GM08714 (cell line): ENCODE data around the gene AQP10.
"Not testable (repeated sequence)": the region's sequence is repeated elsewhere in the genome, so short reads cannot be mapped to it uniquely, and the experiment has no call there.

ENCODE experiments used
- H3K4me3 ChIP-seq: fragments of 200-500 bp; sonication (Bioruptor generic); 2 replicates; pipeline ENCODE4 v1.5.1; 2014; ENCODE audit warnings: mild to moderate bottlenecking, low read length, inconsistent platforms
- ZNF274 ChIP-seq: IDR thresholded peaks from 2 replicates; pipeline ENCODE4 v1.6.1; 2012; ENCODE audit warnings: mild to moderate bottlenecking, low read depth, low read length

Gene AQP10, protein sequence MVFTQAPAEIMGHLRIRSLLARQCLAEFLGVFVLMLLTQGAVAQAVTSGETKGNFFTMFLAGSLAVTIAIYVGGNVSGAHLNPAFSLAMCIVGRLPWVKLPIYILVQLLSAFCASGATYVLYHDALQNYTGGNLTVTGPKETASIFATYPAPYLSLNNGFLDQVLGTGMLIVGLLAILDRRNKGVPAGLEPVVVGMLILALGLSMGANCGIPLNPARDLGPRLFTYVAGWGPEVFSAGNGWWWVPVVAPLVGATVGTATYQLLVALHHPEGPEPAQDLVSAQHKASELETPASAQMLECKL

DNA sequence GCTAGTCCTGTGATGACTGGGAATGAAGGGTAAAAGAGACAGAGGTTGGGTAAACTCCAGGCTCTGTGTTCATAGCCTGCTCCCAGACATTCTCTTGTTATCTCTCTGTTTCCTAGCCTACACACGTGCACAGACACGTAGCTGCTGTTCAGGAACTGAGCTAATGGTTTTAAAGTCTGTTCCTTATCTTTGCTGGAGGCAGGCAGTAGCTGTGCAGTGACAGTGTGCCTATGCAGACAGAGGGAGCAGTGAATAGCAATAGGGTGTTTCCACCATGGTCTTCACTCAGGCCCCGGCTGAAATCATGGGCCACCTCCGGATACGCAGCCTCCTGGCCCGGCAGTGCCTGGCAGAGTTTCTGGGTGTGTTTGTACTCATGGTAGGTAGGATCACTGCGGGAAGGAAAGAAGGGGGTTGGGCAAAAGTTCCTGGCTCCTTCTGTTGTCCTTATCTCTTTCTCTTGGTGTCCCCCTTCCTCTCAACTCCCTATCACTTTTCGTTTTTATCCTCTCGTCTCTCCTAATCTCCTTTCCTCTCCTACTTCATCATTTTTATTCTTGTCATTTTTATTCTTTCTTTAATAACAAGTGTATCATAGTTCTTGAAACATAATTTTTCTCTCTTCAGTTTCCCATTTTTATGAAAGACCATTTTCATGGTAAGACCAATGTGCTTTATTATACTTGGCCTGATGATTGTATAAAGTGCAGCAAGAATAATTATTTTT lies at the start of gene AQP10:
TSS of gene AQP10 (plus strand) at position 212 of the 727 bp plus-strand sequence. CDS start at position 275, 63 bp downstream.
- H3K4me3 ChIP-seq = no peak within 1 kb of the TSS

GRCh38 chr1:154272217-154272998 lies 48.5 kb upstream of the AQP10 start, which contains the start of gene HAX1:
Gene HAX1, plus strand, starts transcription at chr1:154272629. Its CDS starts 95 bp downstream, at chr1:154272724.
- H3K4me3 ChIP-seq = peak within 1 kb of the TSS; percentile 92
- no peak for TF ChIP-seq ZNF274

More for the DNA sequence above, at the start of gene AQP10:
- TF ChIP-seq ZNF274 = no peak

- TF ChIP-seq ZNF274 = no peak
Measured at GRCh38 chr1:154272999-154273563, 47.8 kb upstream of the AQP10 start.

GRCh38 chr1:154276797-154277196 lies 44.1 kb upstream of the AQP10 start:
- H3K4me3 ChIP-seq = no peak overlapping the region
- no peak for TF ChIP-seq ZNF274

More at GRCh38 chr1:154272999-154273563, 47.8 kb upstream of the AQP10 start:
- peak overlapping the region; percentile 92 for H3K4me3 ChIP-seq

GRCh38 chr1:154287591-154287990 lies 33.3 kb upstream of the AQP10 start:
- H3K4me3 ChIP-seq = not testable (repeated sequence)

- H3K4me3 ChIP-seq = no peak overlapping the region
- no peak for TF ChIP-seq ZNF274
Measured at GRCh38 chr1:154288661-154289060, 32.2 kb upstream of the AQP10 start.

GRCh38 chr1:154290921-154291320 lies 30.0 kb upstream of the AQP10 start:
- H3K4me3 ChIP-seq = no peak overlapping the region
- TF ChIP-seq ZNF274 = no peak

- no peak overlapping the region for H3K4me3 ChIP-seq
- no peak for TF ChIP-seq ZNF274
Measured at GRCh38 chr1:154295408-154296235, 25.3 kb upstream of the AQP10 start.

DNA sequence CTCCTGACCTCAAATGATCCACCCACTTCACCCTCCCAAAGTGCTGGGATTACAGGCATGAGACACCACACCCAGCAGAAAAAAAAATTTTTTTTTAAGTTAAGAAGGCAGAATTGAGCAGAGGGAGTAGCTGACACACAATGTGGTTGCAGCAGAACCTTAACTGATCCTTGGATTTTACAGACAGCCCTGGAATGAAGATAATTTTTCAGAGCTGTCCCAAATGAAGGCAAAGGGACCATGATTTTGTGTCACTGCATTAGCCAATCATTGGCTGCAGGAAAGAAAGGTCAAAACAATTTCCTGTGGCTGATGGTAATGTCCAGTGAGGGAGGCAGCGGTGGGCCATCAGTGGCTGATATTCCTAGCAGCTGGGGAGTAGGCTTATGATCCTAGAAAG lies 19.3 kb upstream of the AQP10 start:
- H3K4me3 ChIP-seq = no peak overlapping the region
- no peak for TF ChIP-seq ZNF274

DNA sequence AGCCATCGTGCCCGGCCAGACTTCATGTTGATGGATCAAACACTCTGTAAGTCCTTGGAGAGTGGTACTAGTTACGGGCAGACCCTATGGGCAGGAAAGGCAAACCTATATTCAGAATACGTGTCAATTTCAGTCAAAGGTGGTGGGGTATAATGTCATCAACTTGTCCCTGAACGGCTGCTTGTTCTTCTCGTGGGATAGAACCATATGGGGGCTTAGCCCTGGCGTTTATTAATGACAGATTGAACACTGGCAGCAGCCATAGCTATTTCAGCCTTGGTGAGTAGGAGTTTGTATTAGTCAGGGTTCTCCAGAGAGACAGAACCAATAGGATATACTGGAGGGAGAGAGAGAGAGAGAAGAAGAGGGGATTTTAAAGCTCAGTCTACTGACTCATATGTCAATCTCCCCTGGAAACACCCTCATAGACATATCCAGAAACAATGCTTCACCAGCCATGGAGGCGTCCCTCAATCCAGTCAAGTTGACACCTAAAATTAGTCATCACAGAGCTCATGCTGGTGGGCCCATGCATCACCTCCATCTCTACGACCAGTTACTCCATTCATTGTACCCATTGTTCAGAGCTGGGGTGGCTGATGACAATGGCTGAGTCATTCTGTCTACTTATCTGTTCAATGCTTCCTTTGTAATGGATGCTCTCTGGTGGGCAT lies 16.1 kb upstream of the AQP10 start:
- H3K4me3 ChIP-seq = no peak overlapping the region
- TF ChIP-seq ZNF274 = no peak

GRCh38 chr1:154306151-154306550 lies 14.7 kb upstream of the AQP10 start:
- H3K4me3 ChIP-seq = no peak overlapping the region
- TF ChIP-seq ZNF274 = no peak

GRCh38 chr1:154307670-154308270 lies 13.1 kb upstream of the AQP10 start:
- not testable (repeated sequence) for H3K4me3 ChIP-seq

DNA sequence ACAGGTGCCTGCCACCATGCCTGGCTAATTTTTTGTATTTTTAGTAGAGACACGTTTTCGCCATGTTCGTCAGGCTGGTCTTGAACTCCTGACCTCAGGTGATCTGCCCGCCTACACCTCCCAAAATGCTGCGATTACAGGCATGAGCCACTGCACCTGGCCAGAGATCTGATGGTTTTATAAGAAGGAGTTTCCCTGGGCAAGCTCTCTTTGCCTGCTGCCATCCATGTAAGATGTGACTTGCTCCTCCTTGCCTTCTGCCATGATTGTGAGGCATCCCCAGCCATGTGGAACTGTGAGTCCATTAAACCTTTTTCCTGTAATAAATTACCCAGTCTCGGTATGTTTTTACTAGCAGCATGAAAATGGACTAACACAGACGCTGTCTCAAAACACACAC lies 11.8 kb upstream of the AQP10 start:
- not testable (repeated sequence) for H3K4me3 ChIP-seq

DNA sequence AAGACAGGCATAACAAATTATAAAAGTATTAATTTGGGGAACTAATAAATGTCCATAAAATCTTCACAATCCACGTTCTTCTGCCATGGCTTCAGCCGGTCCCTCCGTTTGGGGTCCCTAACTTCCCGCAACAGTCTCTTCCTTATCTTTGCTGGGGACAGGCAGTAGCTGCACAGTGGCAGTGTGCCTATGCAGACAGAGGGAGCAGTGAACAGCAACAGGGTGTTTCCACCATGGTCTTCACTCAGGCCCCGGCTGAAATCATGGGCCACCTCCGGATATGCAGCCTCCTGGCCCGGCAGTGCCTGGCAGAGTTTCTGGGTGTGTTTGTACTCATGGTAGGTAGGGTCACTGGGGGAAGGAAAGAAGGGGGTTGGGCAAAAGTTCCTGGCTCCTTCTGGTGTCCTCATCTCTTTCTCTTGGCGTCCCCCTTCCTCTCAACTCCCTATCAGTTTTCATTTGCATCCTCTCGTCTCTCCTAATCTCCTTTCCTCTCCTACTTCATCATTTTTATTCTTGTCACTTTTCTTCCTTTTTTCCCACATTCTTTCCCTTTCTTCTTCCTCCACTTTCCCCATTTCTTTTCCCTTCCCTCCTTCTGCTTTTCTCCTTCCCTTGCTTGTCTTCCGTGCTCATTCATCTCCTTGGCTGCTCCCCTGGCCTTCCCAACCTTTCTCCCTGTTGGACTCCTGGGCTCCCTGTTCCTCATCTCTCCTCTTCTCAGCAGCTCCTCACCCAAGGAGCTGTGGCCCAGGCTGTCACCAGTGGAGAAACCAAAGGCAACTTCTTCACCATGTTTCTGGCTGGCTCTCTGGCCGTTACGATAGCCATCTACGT lies 8.4 kb upstream of the AQP10 start:
- H3K4me3 ChIP-seq = not testable (repeated sequence)
